Measurements from ENCODE around the gene ARID1B. TPM values are rescaled to one million over a fixed set of nuclear protein-coding genes. Genes with fewer than 3 reads are reported as not detected.
A peak's percentile ranks its signal among the peaks of the same experiment; 100 is the strongest.

Gene ARID1B
- total RNA-seq, 4 donors from 2014 or later = 157 to 315 (median 206) TPM

DNA sequence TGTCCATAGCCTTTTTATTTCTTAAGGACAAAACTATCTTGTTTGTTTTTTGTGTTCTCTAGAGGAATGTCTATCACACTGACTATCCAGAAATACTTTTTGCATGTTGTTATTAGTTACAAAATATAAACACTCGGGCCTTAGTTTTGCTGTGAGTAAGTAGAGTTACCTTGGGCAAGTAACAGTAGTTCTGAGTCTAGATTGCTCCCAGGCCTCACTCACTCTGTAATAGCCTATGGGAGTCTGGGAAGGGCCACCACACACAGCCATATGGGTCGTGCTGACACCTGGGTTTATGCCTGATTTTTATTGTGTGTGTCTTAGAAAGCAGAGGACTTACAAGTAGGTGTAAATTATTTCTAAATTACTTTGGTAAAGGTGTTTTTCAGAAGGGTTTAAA lies 360.3 kb downstream of the ARID1B start:
- no peak for DNase-seq
- no peaks in the 10 kb centered on the region for H3K9me3 ChIP-seq
- no peaks in the 10 kb centered on the region for H3K27me3 ChIP-seq
- intact Hi-C loops (cut with DNase I) = no loop called here
- no peak overlapping the region for H3K4me3 ChIP-seq (replicated peaks in 1 of 3)
- no peaks in the 10 kb centered on the region for H3K4me1 ChIP-seq
- peaks cover 3 to 11% of the 10 kb centered on the region in 2 donors for H3K36me3 ChIP-seq
- WGBS, 2 donors = 96% methylated on average over 2 of the region's 2 CpGs
- TF ChIP-seq, protein P1, sequence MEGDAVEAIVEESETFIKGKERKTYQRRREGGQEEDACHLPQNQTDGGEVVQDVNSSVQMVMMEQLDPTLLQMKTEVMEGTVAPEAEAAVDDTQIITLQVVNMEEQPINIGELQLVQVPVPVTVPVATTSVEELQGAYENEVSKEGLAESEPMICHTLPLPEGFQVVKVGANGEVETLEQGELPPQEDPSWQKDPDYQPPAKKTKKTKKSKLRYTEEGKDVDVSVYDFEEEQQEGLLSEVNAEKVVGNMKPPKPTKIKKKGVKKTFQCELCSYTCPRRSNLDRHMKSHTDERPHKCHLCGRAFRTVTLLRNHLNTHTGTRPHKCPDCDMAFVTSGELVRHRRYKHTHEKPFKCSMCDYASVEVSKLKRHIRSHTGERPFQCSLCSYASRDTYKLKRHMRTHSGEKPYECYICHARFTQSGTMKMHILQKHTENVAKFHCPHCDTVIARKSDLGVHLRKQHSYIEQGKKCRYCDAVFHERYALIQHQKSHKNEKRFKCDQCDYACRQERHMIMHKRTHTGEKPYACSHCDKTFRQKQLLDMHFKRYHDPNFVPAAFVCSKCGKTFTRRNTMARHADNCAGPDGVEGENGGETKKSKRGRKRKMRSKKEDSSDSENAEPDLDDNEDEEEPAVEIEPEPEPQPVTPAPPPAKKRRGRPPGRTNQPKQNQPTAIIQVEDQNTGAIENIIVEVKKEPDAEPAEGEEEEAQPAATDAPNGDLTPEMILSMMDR (IDR thresholded peaks at IDR 0.05) = no peak
- no peak for TF ChIP-seq POLR2A (IDR thresholded peaks at IDR 0.05)
- H3K27ac ChIP-seq = no peak overlapping the region

DNA sequence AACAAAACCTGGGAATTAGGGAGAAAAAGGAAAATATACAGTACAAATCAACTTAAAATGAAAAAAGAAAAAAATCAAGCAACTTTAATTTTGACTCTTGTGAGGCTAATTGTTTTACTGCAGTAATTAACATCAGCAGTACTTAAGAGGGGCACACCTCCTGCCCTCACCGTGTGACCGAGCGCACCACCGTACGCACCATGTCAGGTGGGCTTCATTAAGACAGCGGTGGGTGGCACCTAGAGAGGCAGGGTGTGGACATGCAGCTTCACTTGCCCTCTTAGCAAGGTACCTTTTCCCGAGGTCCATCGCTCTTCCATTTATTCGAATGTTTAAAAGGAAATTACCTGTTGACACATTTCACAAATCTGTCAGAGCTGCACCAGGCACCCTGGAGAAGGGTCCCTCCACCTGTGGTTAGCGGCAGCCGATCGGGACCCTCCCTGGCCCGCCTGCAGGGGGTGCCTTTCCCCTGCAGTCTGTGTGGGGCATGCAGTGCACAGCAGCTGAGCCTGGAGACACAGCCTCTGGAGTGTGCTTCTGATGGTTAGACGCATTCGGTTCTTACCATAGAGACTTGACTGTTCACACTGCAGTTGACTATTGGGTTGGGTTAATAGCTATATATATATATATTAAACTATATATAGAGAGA lies 362.0 kb downstream of the ARID1B start:
- 92% methylated on average over 15 of the region's 15 CpGs for WGBS, 2 donors
- Histone ChIP-seq H3K9me3 (no peaks in the 10 kb centered on the region), H3K36me3 (peaks cover 3 to 11% of the 10 kb centered on the region in 2 donors), H3K4me1 (peaks cover 0 to 3% of the 10 kb centered on the region in 2 donors), H3K4me3 (replicated peaks in 1 of 3) (no peak overlapping the region), H3K27ac (no peak overlapping the region), H3K27me3 (no peaks in the 10 kb centered on the region)
- no peak for DNase-seq
- intact Hi-C loops (cut with DNase I) = no loop called here
- TF ChIP-seq, protein P1 (IDR thresholded peaks at IDR 0.05) = no peak
- no peak for TF ChIP-seq POLR2A (IDR thresholded peaks at IDR 0.05)

DNA sequence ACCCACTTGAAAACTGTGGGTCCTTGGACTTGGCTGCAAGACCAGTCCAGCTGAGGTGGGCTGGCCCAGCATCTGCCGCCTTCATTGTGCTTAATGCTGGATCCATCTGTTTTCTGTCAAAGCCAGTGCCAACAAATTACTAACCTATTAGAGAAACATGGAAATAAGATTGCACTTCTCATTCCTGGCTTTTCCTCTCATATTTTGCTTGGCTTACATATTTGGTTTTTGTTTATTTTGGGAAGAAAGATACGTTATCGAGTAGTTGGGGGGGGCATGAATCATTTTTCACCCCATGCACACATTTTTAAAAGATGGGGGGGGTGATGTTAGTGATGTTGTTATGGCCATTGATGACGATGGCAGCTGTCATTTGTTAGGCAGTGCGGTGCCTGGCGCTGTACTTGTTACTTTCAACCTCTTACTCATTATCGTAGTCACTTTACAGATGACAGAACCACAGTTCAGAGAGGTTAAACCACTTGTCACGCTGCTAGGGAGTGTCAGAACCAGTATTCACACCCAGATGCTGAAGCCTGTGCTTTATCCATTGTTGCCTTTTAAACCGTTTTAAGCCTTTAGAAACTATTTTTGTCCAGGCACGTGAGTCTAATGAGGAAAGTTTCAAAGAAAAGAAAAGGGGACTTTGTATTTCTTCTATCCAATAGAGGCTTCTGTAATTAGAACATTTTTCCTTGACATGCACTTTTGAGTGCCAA lies 366.2 kb downstream of the ARID1B start:
- Histone ChIP-seq H3K27me3 (no peaks in the 10 kb centered on the region), H3K4me3 (replicated peaks in 1 of 3) (no peak overlapping the region), H3K36me3 (no peaks in the 10 kb centered on the region), H3K9me3 (no peaks in the 10 kb centered on the region), H3K27ac (no peak overlapping the region), H3K4me1 (peaks cover 0 to 3% of the 10 kb centered on the region in 2 donors)
- TF ChIP-seq, protein P1 (IDR thresholded peaks at IDR 0.05) = no peak
- no peak for TF ChIP-seq POLR2A (IDR thresholded peaks at IDR 0.05)
- intact Hi-C loops (cut with DNase I) = no loop called here
- WGBS, 2 donors = 69 to 70% methylated on average over 10 of the region's 10 CpGs
- DNase-seq = no peak

DNA sequence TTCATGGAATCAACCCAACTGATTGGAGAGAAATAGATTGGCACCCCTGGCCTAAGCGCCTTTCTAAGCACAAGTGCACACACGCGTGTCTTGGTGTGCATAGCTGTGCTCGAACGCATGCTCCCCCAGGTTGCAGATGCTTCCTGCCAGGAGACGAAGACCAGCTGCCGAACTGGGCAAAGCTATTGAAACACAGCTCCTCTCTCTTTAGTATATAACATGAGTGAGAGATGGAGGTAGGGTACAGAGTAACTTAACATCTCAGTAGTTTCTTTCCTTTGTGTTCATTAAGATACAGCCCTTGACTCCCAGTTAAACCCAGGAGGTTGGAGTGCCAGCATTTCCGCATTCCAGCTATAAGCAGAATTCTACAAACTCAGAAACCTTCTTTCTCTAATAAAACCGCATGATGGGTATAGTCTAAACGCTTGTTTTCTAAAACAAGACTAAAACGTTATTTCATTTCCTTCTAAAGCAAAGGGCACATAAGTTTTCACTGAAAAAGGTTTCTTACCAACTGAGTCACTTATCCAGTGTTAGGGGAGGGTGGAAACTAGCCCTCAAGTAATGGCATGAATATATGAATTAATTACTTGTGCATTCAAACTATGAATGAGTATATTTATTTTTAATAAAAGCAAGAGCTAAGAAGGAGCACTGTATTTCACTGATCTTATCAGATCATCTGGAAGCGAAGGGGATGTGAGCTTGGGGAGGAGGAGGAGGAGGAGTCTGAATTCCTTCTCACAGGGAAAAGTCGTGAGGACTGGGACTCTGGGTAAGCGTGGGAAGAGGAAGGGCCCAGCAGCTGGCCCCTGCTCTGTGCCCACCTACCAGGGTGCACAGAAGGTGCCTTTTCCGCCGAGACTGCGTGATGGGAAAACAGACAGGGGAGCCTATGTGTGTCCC lies 367.0 kb downstream of the ARID1B start:
- Histone ChIP-seq H3K4me1 (peaks cover 3 to 5% of the 10 kb centered on the region in 2 donors), H3K27ac (peak overlapping the region in 1 of 3 donors; percentile 30), H3K4me3 (replicated peaks in 1 of 3) (no peak overlapping the region), H3K36me3 (peaks cover 3 to 6% of the 10 kb centered on the region in 2 donors), H3K27me3 (no peaks in the 10 kb centered on the region), H3K9me3 (no peaks in the 10 kb centered on the region)
- 71 to 79% methylated on average over 17 of the region's 17 CpGs for WGBS, 2 donors
- intact Hi-C loops (cut with DNase I) = no loop called here
- no peak for DNase-seq
- TF ChIP-seq, protein P1 (IDR thresholded peaks at IDR 0.05) = no peak
- TF ChIP-seq POLR2A (IDR thresholded peaks at IDR 0.05) = no peak
